ENCODE measurements around the gene ACADS. TPM values are rescaled to one million over a fixed set of nuclear protein-coding genes. Genes with fewer than 3 reads are reported as not detected.

Gene ACADS
- total RNA-seq = 10.6 and 12.5 TPM in 2 replicates

GRCh38 chr12:120725659-120726509 is at the start of gene ACADS:
Gene ACADS (plus strand): TSS chr12:120725826. CDS start chr12:120725886, 60 bp downstream.

GRCh38 chr12:120686690-120687577 is 38.7 kb upstream of the ACADS start, which contains the start of gene MLEC:
Gene MLEC (plus strand): TSS chr12:120687149. CDS start chr12:120687297, 148 bp downstream.

GRCh38 chr12:120710031-120710804 is 15.4 kb upstream of the ACADS start, which contains the start of gene UNC119B:
Gene UNC119B (plus strand): TSS chr12:120710458. CDS start chr12:120710475, 17 bp downstream.

Other genes with a start within 250 kb of the ACADS start
- gene DYNLL1, start 229.7 kb upstream of the ACADS start, total RNA-seq = 228 and 311 TPM in 2 replicates
- 28.7 and 37.7 TPM in 2 replicates for gene COQ5, start 196.7 kb upstream of the ACADS start, total RNA-seq
- 92.2 and 113 TPM in 2 replicates for gene RNF10, start 191.5 kb upstream of the ACADS start, total RNA-seq
- 30.8 and 32.0 TPM in 2 replicates for gene POP5, start 144.4 kb upstream of the ACADS start, total RNA-seq
- 2.0 and 2.1 TPM in 2 replicates for gene CABP1, start 85.2 kb upstream of the ACADS start, total RNA-seq
- gene MLEC, start 38.7 kb upstream of the ACADS start, total RNA-seq = 120 and 153 TPM in 2 replicates
- gene UNC119B, start 15.4 kb upstream of the ACADS start, total RNA-seq = 16.5 and 21.3 TPM in 2 replicates
- 4.4 and 5.5 TPM in 2 replicates for gene SPPL3, start 178.5 kb downstream of the ACADS start, total RNA-seq